Peyer's patch (tissue), 4 donors: Measurements from ENCODE around the gene LAMC3. TPM values are rescaled to one million over a fixed set of nuclear protein-coding genes. Genes with fewer than 3 reads are reported as not detected.

ENCODE experiments used
- DNase-seq, 3 donors: peaks; one replicate each; pipeline ENCODE4 v3.0.0-alpha.2; 2017 to 2019
- H3K27ac ChIP-seq, 4 donors: fragments of 200-600 bp; sonication (generic); one replicate each; pipeline ENCODE4 v1.5.1; 2016 to 2019
- H3K27me3 ChIP-seq, 2 donors: fragments of 200-600 bp; sonication (generic); one replicate each; pipeline ENCODE4 v1.5.1; 2019
- H3K36me3 ChIP-seq, 3 donors: fragments of 200-600 bp; sonication (generic); one replicate each; pipeline ENCODE4 v1.5.1; 2016 to 2019
- H3K4me1 ChIP-seq, 4 donors: fragments of 200-600 bp; sonication (generic); one replicate each; pipeline ENCODE4 v1.5.1; 2016 to 2019
- H3K4me3 ChIP-seq, 4 donors: fragments of 200-600 bp; sonication (generic); 1 replicate in 3 of 4; 2 replicates in 1 of 4; pipeline ENCODE4 v1.5.1; 2016 to 2019; ENCODE audit warnings: mild to moderate bottlenecking in 1 of 4
- H3K9me3 ChIP-seq, 4 donors: fragments of 200-600 bp; sonication (generic); one replicate each; pipeline ENCODE4 v1.5.1; 2016 to 2019; ENCODE audit warnings: mild to moderate bottlenecking in 1 of 4
- CTCF ChIP-seq, 6 experiments: fragments of 450-650 bp in 4 of 6; fragments of 200-600 bp in 2 of 6; sonication (generic) in 1 of 6; IDR thresholded peaks; one replicate each; pipeline ENCODE4 v1.5.1; 2017 to 2019; ENCODE audit warnings: antibody characterized with exemption in 6 of 6, mild to moderate bottlenecking in 3 of 6, moderate library complexity in 1 of 6
- POLR2A ChIP-seq, 2 donors: fragments of 450-650 bp; IDR thresholded peaks; one replicate each; pipeline ENCODE4 v1.5.1; 2017; ENCODE audit warnings: antibody characterized with exemption in 2 of 2, mild to moderate bottlenecking in 2 of 2, moderate library complexity in 2 of 2
- total RNA-seq, 4 donors: library from RNA; depleted of rRNA; stranded (reverse); fragments of >200 nt; gene quantifications; one replicate each; pipeline ENCODE4 v1.1.0, GENCODE V29; 2016

Gene LAMC3
- total RNA-seq, 4 donors from 2014 or later = 1.6 to 4.1 (median 3.9) TPM; not detected in 1

GRCh38 chr9:131006601-131007000, 2.4 kb upstream of the LAMC3 start:
- Histone ChIP-seq H3K4me3 (no peak overlapping the region), H3K4me1 (peaks cover 0 to 9% (median 3%) of the 10 kb centered on the region in 4 donors), H3K36me3 (no peaks in the 10 kb centered on the region), H3K27me3 (peaks cover 0 to 6% of the 10 kb centered on the region in 2 donors), H3K27ac (no peak overlapping the region), H3K9me3 (no peaks in the 10 kb centered on the region)
- no peak for DNase-seq
- TF ChIP-seq CTCF (IDR thresholded peaks at IDR 0.05) = no peak
- TF ChIP-seq POLR2A (IDR thresholded peaks at IDR 0.05) = no peak

GRCh38 chr9:131008086-131008485, 888 bp upstream of the LAMC3 start:
- peaks cover 0 to 6% of the 10 kb centered on the region in 2 donors for H3K27me3 ChIP-seq
- TF ChIP-seq POLR2A (IDR thresholded peaks at IDR 0.05) (no peak), CTCF (IDR thresholded peaks at IDR 0.05) (no peak)
- no peak for DNase-seq

GRCh38 chr9:131008563-131008908, 438 bp upstream of the LAMC3 start:
- Histone ChIP-seq H3K27me3 (peaks cover 0 to 6% of the 10 kb centered on the region in 2 donors), H3K4me3 (peak overlapping the region in 2 of 4 donors; percentile 22 to 27), H3K4me1 (peaks cover 0 to 9% (median 3%) of the 10 kb centered on the region in 4 donors), H3K27ac (no peak overlapping the region), H3K36me3 (no peaks in the 10 kb centered on the region), H3K9me3 (no peaks in the 10 kb centered on the region)
- no peak for DNase-seq
- TF ChIP-seq CTCF (IDR thresholded peaks at IDR 0.05) = no peak
- no peak for TF ChIP-seq POLR2A (IDR thresholded peaks at IDR 0.05)

More at GRCh38 chr9:131008086-131008485, 888 bp upstream of the LAMC3 start:
- no peaks in the 10 kb centered on the region for H3K9me3 ChIP-seq
- H3K36me3 ChIP-seq = no peaks in the 10 kb centered on the region
- peaks cover 0 to 9% (median 3%) of the 10 kb centered on the region in 4 donors for H3K4me1 ChIP-seq
- H3K27ac ChIP-seq = no peak overlapping the region
- H3K4me3 ChIP-seq = no peak overlapping the region

- no peak for TF ChIP-seq POLR2A (IDR thresholded peaks at IDR 0.05)
- TF ChIP-seq CTCF (IDR thresholded peaks at IDR 0.05) = no peak
- Histone ChIP-seq H3K27ac (no peak overlapping the region), H3K4me1 (peaks cover 0 to 9% (median 3%) of the 10 kb centered on the region in 4 donors), H3K36me3 (no peaks in the 10 kb centered on the region), H3K9me3 (no peaks in the 10 kb centered on the region), H3K27me3 (peaks cover 0 to 6% of the 10 kb centered on the region in 2 donors), H3K4me3 (no peak overlapping the region)
- DNase-seq = no peak
These were observed 1.7 kb downstream of the LAMC3 start for GRCh38 chr9:131010482-131011273.

- Histone ChIP-seq H3K27me3 (peaks cover 0 to 6% of the 10 kb centered on the region in 2 donors), H3K4me1 (peaks cover 0 to 9% (median 3%) of the 10 kb centered on the region in 4 donors), H3K9me3 (no peaks in the 10 kb centered on the region), H3K36me3 (no peaks in the 10 kb centered on the region), H3K27ac (no peak overlapping the region), H3K4me3 (no peak overlapping the region)
- TF ChIP-seq CTCF (IDR thresholded peaks at IDR 0.05) (no peak), POLR2A (IDR thresholded peaks at IDR 0.05) (no peak)
- no peak for DNase-seq
These were observed 2.5 kb downstream of the LAMC3 start for GRCh38 chr9:131011274-131012022.
